Loucy (cell line): ENCODE results near the gene SCN5A.

Source experiments
- H2AFZ ChIP-seq: fragments of 200-600 bp; sonication (generic); 2 replicates; pipeline ENCODE4 v1.6.0; 2016; ENCODE audit warnings: antibody characterized with exemption, mild to moderate bottlenecking, low read length, moderate library complexity
- H3F3A ChIP-seq: fragments of 200-600 bp; 2 replicates; pipeline ENCODE4 v1.6.0; 2016; ENCODE audit warnings: antibody characterized with exemption, low read depth, mild to moderate bottlenecking
- H3K27me3 ChIP-seq: fragments of 200-600 bp; sonication (generic); 2 replicates; pipeline ENCODE4 v1.6.1; 2014; ENCODE audit warnings: low read length, mild to moderate bottlenecking; ENCODE audit not compliant: insufficient read depth, poor library complexity, severe bottlenecking
- H3K36me3 ChIP-seq: fragments of 200-600 bp; sonication (generic); 2 replicates; pipeline ENCODE4 v1.6.1; 2016; ENCODE audit warnings: low read length; ENCODE audit not compliant: insufficient read depth
- H3K4me1 ChIP-seq: fragments of 200-600 bp; sonication (generic); 2 replicates; pipeline ENCODE4 v1.5.1; 2014; ENCODE audit warnings: low read length, mild to moderate bottlenecking; ENCODE audit not compliant: insufficient read depth, poor library complexity, severe bottlenecking
- H3K4me2 ChIP-seq: fragments of 200-600 bp; sonication (generic); 2 replicates; pipeline ENCODE4 v1.6.0; 2014; ENCODE audit warnings: antibody characterized with exemption, low read length, low read depth, mild to moderate bottlenecking; ENCODE audit not compliant: poor library complexity, severe bottlenecking
- H3K4me3 ChIP-seq: fragments of 200-600 bp; sonication (generic); 2 replicates; pipeline ENCODE4 v1.5.1; 2014; ENCODE audit warnings: low read length, mild to moderate bottlenecking, mixed read lengths; ENCODE audit not compliant: poor library complexity, severe bottlenecking
- H3K79me2 ChIP-seq: fragments of 200-600 bp; sonication (generic); 2 replicates; pipeline ENCODE4 v1.6.1; 2014; ENCODE audit warnings: low read length; ENCODE audit not compliant: insufficient read depth
- H3K9ac ChIP-seq: fragments of 200-600 bp; sonication (generic); 2 replicates; pipeline ENCODE4 v1.6.0; 2014; ENCODE audit warnings: mild to moderate bottlenecking, low read depth, low read length, moderate library complexity; ENCODE audit not compliant: poor library complexity, severe bottlenecking
- H3K9me2 ChIP-seq: fragments of 200-600 bp; sonication (generic); replicated peaks from 2 replicates; pipeline ENCODE4 v1.6.1; 2016; ENCODE audit warnings: low read depth, low read length, mixed read lengths
- H3K9me3 ChIP-seq: fragments of 200-600 bp; sonication (generic); 2 replicates; pipeline ENCODE4 v1.6.1; 2014; ENCODE audit warnings: mild to moderate bottlenecking, antibody characterized with exemption, low read length, low read depth; ENCODE audit not compliant: insufficient read depth
- H4K20me1 ChIP-seq: fragments of 200-600 bp; sonication (generic); 2 replicates; pipeline ENCODE4 v1.6.0; 2014; ENCODE audit warnings: antibody characterized with exemption, low read length, mild to moderate bottlenecking; ENCODE audit not compliant: insufficient read depth, poor library complexity, severe bottlenecking
- CTCF ChIP-seq: fragments of 200-600 bp; sonication (generic); conservative IDR thresholded peaks from 2 replicates; pipeline ENCODE4 v1.5.1; 2014; ENCODE audit warnings: mild to moderate bottlenecking, antibody characterized with exemption, low read length
- EZH2phosphoT487 ChIP-seq: fragments of 200-600 bp; IDR thresholded peaks from 2 replicates; pipeline ENCODE4 v1.6.1; 2018; ENCODE audit warnings: antibody characterized with exemption, mild to moderate bottlenecking, moderate library complexity, borderline replicate concordance

SCN5A gene

GRCh38 chr3:38556640-38557358 lies 92.7 kb downstream of the SCN5A start:
- H3F3A ChIP-seq: no peaks in the 10 kb centered on the region
- H3K9me3 ChIP-seq: no peaks in the 10 kb centered on the region
- no peaks in the 10 kb centered on the region for H3K4me1 ChIP-seq
- no peak overlapping the region for H3K4me3 ChIP-seq
- H3K9ac ChIP-seq: no peak overlapping the region
- H3K79me2 ChIP-seq: no peaks in the 10 kb centered on the region
- no peaks in the 10 kb centered on the region for H3K27me3 ChIP-seq
- H3K36me3 ChIP-seq: no peaks in the 10 kb centered on the region
- no peak overlapping the region for H3K4me2 ChIP-seq
- TF ChIP-seq EZH2phosphoT487 (no peak), CTCF (no peak)
- no peaks in the 10 kb centered on the region for H4K20me1 ChIP-seq
- H3K9me2 ChIP-seq: no peaks in the 10 kb centered on the region
- no peak overlapping the region for H2AFZ ChIP-seq

- Histone ChIP-seq H3F3A (no peaks in the 10 kb centered on the region), H3K36me3 (no peaks in the 10 kb centered on the region), H3K79me2 (no peaks in the 10 kb centered on the region), H4K20me1 (no peaks in the 10 kb centered on the region), H3K9me2 (no peaks in the 10 kb centered on the region), H2AFZ (no peak overlapping the region), H3K4me1 (no peaks in the 10 kb centered on the region), H3K9ac (no peak overlapping the region), H3K9me3 (no peaks in the 10 kb centered on the region), H3K27me3 (no peaks in the 10 kb centered on the region), H3K4me3 (no peak overlapping the region), H3K4me2 (no peak overlapping the region)
- TF ChIP-seq CTCF (no peak), EZH2phosphoT487 (no peak)
These were observed 93.6 kb downstream of the SCN5A start for GRCh38 chr3:38555926-38556325.

- TF ChIP-seq EZH2phosphoT487: no peak
- no peak for TF ChIP-seq CTCF
- H3K36me3 ChIP-seq: no peaks in the 10 kb centered on the region
- no peaks in the 10 kb centered on the region for H3F3A ChIP-seq
- no peak overlapping the region for H3K4me3 ChIP-seq
- no peak overlapping the region for H3K4me2 ChIP-seq
- no peak overlapping the region for H3K9ac ChIP-seq
- no peaks in the 10 kb centered on the region for H3K27me3 ChIP-seq
- no peaks in the 10 kb centered on the region for H3K9me2 ChIP-seq
- H2AFZ ChIP-seq: no peak overlapping the region
- no peaks in the 10 kb centered on the region for H3K4me1 ChIP-seq
- H3K9me3 ChIP-seq: no peaks in the 10 kb centered on the region
- no peaks in the 10 kb centered on the region for H3K79me2 ChIP-seq
- H4K20me1 ChIP-seq: no peaks in the 10 kb centered on the region
These were observed 94.2 kb downstream of the SCN5A start for GRCh38 chr3:38555149-38555840.
